GM21390 (cell line): ENCODE results near the gene PNRC2.
"Not testable (repeated sequence)": the region's sequence is repeated elsewhere in the genome, so short reads cannot be mapped to it uniquely, and the experiment has no call there.

Experiments
- ATAC-seq: cut with Tn5 transposase; IDR thresholded peaks from one replicate; pipeline ENCODE4 v1.9.1; 2021; ENCODE audit not compliant: unreplicated experiment

The PNRC2 gene

GRCh38 chr1:23987038-23987437 is 27.4 kb downstream of the PNRC2 start:
- ATAC-seq, result not testable (repeated sequence)

GRCh38 chr1:23989263-23989662 is 29.6 kb downstream of the PNRC2 start:
- ATAC-seq, result no peak

- not testable (repeated sequence) for ATAC-seq
Measured at GRCh38 chr1:23992011-23992410, 32.4 kb downstream of the PNRC2 start.

GRCh38 chr1:23995431-23995837 is 35.8 kb downstream of the PNRC2 start:
- ATAC-seq, result no peak

GRCh38 chr1:23996700-23997229 is 37.1 kb downstream of the PNRC2 start:
- no peak for ATAC-seq

GRCh38 chr1:23997812-23998211 is 38.2 kb downstream of the PNRC2 start:
- ATAC-seq, result no peak

GRCh38 chr1:23999156-23999671 is 39.6 kb downstream of the PNRC2 start:
- no peak for ATAC-seq

- ATAC-seq, result no peak
Measured at GRCh38 chr1:24002695-24003094, 43.1 kb downstream of the PNRC2 start.

GRCh38 chr1:24003331-24003972 is 43.8 kb downstream of the PNRC2 start:
- no peak for ATAC-seq

GRCh38 chr1:24004132-24004531 is 44.5 kb downstream of the PNRC2 start:
- no peak for ATAC-seq

GRCh38 chr1:24005163-24005562 is 45.5 kb downstream of the PNRC2 start:
- no peak for ATAC-seq

- no peak for ATAC-seq
Measured at GRCh38 chr1:24007079-24007478, 47.5 kb downstream of the PNRC2 start.

- ATAC-seq, result not testable (repeated sequence)
Measured at GRCh38 chr1:24008574-24009184, 49.1 kb downstream of the PNRC2 start.

- no peak for ATAC-seq
Measured at GRCh38 chr1:24009406-24009805, 49.8 kb downstream of the PNRC2 start.

- ATAC-seq, result no peak
Measured at GRCh38 chr1:24010650-24011049, 51.0 kb downstream of the PNRC2 start.

GRCh38 chr1:24012878-24013277 is 53.2 kb downstream of the PNRC2 start:
- not testable (repeated sequence) for ATAC-seq
